MM.1S (cell line): ENCODE data around the gene OR5P2.

Experiments used
- DNase-seq: peaks from one replicate; pipeline ENCODE4 v3.0.0-alpha.2; 2015
- H2AFZ ChIP-seq: fragments of 300-600 bp; sonication (generic); 2 replicates; pipeline ENCODE4 v1.6.0; 2016; ENCODE audit warnings: antibody characterized with exemption, low read length
- H3F3A ChIP-seq: fragments of 300-600 bp; sonication (generic); 2 replicates; pipeline ENCODE4 v1.6.1; 2016; ENCODE audit warnings: mild to moderate bottlenecking, antibody characterized with exemption, low read length, moderate library complexity, mixed read lengths; ENCODE audit not compliant: insufficient read depth
- H3K27ac ChIP-seq: fragments of 300-600 bp; sonication (generic); 2 replicates; pipeline ENCODE4 v1.5.1; 2016; ENCODE audit warnings: mild to moderate bottlenecking, low read length
- H3K27me3 ChIP-seq: fragments of 300-600 bp; sonication (generic); replicated peaks from 2 replicates; pipeline ENCODE4 v1.6.0; 2016; ENCODE audit warnings: low read length; ENCODE audit not compliant: insufficient read depth
- H3K36me3 ChIP-seq: fragments of 300-600 bp; sonication (generic); replicated peaks from 2 replicates; pipeline ENCODE4 v1.6.1; 2016; ENCODE audit warnings: mild to moderate bottlenecking, low read length, mixed read lengths; ENCODE audit not compliant: insufficient read depth
- H3K4me1 ChIP-seq: fragments of 300-600 bp; sonication (generic); 2 replicates; pipeline ENCODE4 v1.6.1; 2016; ENCODE audit warnings: low read length, mixed read lengths
- H3K4me2 ChIP-seq: fragments of 300-600 bp; sonication (generic); 2 replicates; pipeline ENCODE4 v1.6.0; 2016; ENCODE audit warnings: low read depth, low read length
- H3K4me3 ChIP-seq: fragments of 300-600 bp; sonication (generic); 2 replicates; pipeline ENCODE4 v1.5.1; 2016; ENCODE audit warnings: low read length, mixed read lengths
- H3K79me2 ChIP-seq: fragments of 300-600 bp; sonication (generic); 2 replicates; pipeline ENCODE4 v1.6.1; 2016; ENCODE audit warnings: mixed run types, low read length, mixed read lengths
- H3K9ac ChIP-seq: fragments of 300-600 bp; sonication (generic); 2 replicates; pipeline ENCODE4 v1.6.1; 2016; ENCODE audit warnings: low read length, mixed read lengths
- H3K9me2 ChIP-seq: fragments of 300-600 bp; sonication (generic); replicated peaks from 2 replicates; pipeline ENCODE4 v1.6.1; 2016; ENCODE audit warnings: mild to moderate bottlenecking, low read length, mixed read lengths; ENCODE audit not compliant: insufficient read depth
- H3K9me3 ChIP-seq: fragments of 300-600 bp; sonication (generic); replicated peaks from 2 replicates; pipeline ENCODE4 v1.6.1; 2016; ENCODE audit warnings: mild to moderate bottlenecking, low read length, mixed read lengths; ENCODE audit not compliant: insufficient read depth
- H4K20me1 ChIP-seq: fragments of 300-600 bp; sonication (generic); 2 replicates; pipeline ENCODE4 v1.6.1; 2016; ENCODE audit warnings: mild to moderate bottlenecking, low read length, moderate library complexity, mixed read lengths; ENCODE audit not compliant: insufficient read depth
- EZH2 ChIP-seq: fragments of 300-600 bp; sonication (generic); optimal IDR thresholded peaks from 2 replicates; pipeline ENCODE3; 2017; ENCODE audit warnings: low read depth, mild to moderate bottlenecking, antibody characterized with exemption, low read length, mixed read lengths
- EZH2phosphoT487 ChIP-seq: fragments of 300-600 bp; sonication (generic); IDR thresholded peaks from 2 replicates; pipeline ENCODE4 v1.6.1; 2018; ENCODE audit warnings: antibody characterized with exemption, low read length
- TF ChIP-seq, protein P1 (sequence below): fragments of 300-600 bp; sonication (generic); IDR thresholded peaks from 2 replicates; pipeline ENCODE4 v1.5.1; 2016; ENCODE audit warnings: antibody characterized with exemption, low read length, mixed read lengths

Gene OR5P2, protein sequence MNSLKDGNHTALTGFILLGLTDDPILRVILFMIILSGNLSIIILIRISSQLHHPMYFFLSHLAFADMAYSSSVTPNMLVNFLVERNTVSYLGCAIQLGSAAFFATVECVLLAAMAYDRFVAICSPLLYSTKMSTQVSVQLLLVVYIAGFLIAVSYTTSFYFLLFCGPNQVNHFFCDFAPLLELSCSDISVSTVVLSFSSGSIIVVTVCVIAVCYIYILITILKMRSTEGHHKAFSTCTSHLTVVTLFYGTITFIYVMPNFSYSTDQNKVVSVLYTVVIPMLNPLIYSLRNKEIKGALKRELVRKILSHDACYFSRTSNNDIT

DNA sequence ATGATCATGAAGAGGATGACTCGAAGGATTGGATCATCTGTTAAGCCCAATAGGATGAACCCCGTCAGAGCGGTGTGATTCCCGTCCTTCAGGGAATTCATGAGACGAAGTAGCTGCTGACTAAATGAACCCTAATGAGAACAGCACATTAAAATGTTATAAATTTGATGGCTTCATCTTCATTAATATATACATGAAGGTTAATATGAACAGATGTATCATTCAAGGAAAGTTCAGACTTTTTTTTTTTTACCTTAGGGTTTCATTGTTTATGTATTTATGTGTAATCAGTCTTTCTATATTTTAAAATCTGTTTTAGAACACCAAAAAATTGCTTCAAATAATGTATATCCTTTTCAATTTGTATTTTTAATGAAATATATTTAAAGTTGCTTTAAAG, at the start of gene OR5P2:
TSS of gene OR5P2 (minus strand) at position 101 of the 400 bp plus-strand sequence. CDS start at position 101, 0 bp downstream.
- Histone ChIP-seq H3F3A (no peaks in the 10 kb centered on the region), H3K9me3 (no peaks in the 10 kb centered on the region), H3K4me3 (no peak within 1 kb of the TSS), H3K4me1 (no peaks in the 10 kb centered on the region), H3K9ac (no peak within 1 kb of the TSS), H3K36me3 (no peaks in the 10 kb centered on the region), H3K4me2 (no peak within 1 kb of the TSS), H3K9me2 (no peaks in the 10 kb centered on the region), H3K27me3 (peaks cover 24% of the 10 kb centered on the region; the same call in 1 of the 2 replicates), H2AFZ (no peak within 1 kb of the TSS), H3K79me2 (no peaks in the 10 kb centered on the region), H3K27ac (no peak within 1 kb of the TSS), H4K20me1 (no peaks in the 10 kb centered on the region)
- TF ChIP-seq EZH2 (no peak), EZH2phosphoT487 (no peak)
- TF ChIP-seq, protein P1, sequence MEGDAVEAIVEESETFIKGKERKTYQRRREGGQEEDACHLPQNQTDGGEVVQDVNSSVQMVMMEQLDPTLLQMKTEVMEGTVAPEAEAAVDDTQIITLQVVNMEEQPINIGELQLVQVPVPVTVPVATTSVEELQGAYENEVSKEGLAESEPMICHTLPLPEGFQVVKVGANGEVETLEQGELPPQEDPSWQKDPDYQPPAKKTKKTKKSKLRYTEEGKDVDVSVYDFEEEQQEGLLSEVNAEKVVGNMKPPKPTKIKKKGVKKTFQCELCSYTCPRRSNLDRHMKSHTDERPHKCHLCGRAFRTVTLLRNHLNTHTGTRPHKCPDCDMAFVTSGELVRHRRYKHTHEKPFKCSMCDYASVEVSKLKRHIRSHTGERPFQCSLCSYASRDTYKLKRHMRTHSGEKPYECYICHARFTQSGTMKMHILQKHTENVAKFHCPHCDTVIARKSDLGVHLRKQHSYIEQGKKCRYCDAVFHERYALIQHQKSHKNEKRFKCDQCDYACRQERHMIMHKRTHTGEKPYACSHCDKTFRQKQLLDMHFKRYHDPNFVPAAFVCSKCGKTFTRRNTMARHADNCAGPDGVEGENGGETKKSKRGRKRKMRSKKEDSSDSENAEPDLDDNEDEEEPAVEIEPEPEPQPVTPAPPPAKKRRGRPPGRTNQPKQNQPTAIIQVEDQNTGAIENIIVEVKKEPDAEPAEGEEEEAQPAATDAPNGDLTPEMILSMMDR, result no peak
- no peak for DNase-seq

- Histone ChIP-seq H3K4me1 (peaks cover 6% of the 10 kb centered on the region), H3K4me2 (no peak overlapping the region)
These were observed 49.3 kb upstream of the OR5P2 start for GRCh38 chr11:7846003-7846402.

DNA sequence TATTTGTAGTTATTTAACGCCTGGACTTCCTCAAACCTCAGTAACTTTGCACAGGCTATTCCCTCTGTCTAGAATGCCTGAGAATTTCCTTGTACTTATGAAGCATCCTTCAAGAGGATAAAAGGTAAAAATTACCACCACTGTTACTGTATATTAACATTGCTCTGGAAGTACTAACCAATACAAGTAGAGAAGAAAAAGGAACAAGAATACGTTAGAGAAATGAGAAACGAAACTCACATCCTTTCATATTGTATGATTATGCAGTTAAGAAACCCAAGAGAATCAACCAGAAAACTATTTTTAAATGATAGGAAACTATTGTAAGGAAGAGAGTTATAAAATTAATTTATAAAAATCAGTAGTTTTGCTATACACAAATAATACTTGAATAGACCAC, 48.2 kb upstream of the OR5P2 start:
- H3K27ac ChIP-seq, result no peak overlapping the region
- H4K20me1 ChIP-seq, result no peaks in the 10 kb centered on the region
- H3K9me3 ChIP-seq, result no peaks in the 10 kb centered on the region
- H2AFZ ChIP-seq, result no peak overlapping the region
- H3K79me2 ChIP-seq, result no peaks in the 10 kb centered on the region
- TF ChIP-seq, protein P1, result no peak
- TF ChIP-seq EZH2phosphoT487 (no peak), EZH2 (no peak)
- H3K4me3 ChIP-seq, result no peak overlapping the region
- no peak overlapping the region for H3K9ac ChIP-seq
- H3K27me3 ChIP-seq, result no peaks in the 10 kb centered on the region
- DNase-seq, result no peak
- H3K36me3 ChIP-seq, result no peaks in the 10 kb centered on the region
- H3K9me2 ChIP-seq, result no peaks in the 10 kb centered on the region
- no peak overlapping the region for H3K4me2 ChIP-seq
- H3F3A ChIP-seq, result no peaks in the 10 kb centered on the region
- H3K4me1 ChIP-seq, result peaks cover 6% of the 10 kb centered on the region

More at GRCh38 chr11:7846003-7846402, 49.3 kb upstream of the OR5P2 start:
- no peak for DNase-seq
- H3K9ac ChIP-seq, result no peak overlapping the region
- H3K36me3 ChIP-seq, result no peaks in the 10 kb centered on the region
- H3K27me3 ChIP-seq, result no peaks in the 10 kb centered on the region
- H3K27ac ChIP-seq, result no peak overlapping the region
- TF ChIP-seq, protein P1, result no peak
- no peak for TF ChIP-seq EZH2phosphoT487
- TF ChIP-seq EZH2, result no peak
- no peaks in the 10 kb centered on the region for H3K79me2 ChIP-seq
- H3F3A ChIP-seq, result no peaks in the 10 kb centered on the region
- H4K20me1 ChIP-seq, result no peaks in the 10 kb centered on the region
- H2AFZ ChIP-seq, result no peak overlapping the region
- no peaks in the 10 kb centered on the region for H3K9me3 ChIP-seq
- H3K9me2 ChIP-seq, result no peaks in the 10 kb centered on the region
- H3K4me3 ChIP-seq, result no peak overlapping the region
